HCT116 (cell line): Measurements from ENCODE around the gene YWHAQ. TPM values are rescaled to one million over a fixed set of nuclear protein-coding genes. Genes with fewer than 3 reads are reported as not detected.

ENCODE experiments used
- ATAC-seq: fragments of 200-7000 bp; cut with Tn5 transposase; 2 replicates; pipeline ENCODE4 v1.9.1; 2020; ENCODE audit warnings: mild to moderate bottlenecking, moderate library complexity
- BruUV-seq: library from RNA; stranded (reverse); fragments of 400-500 nt; replicated peaks from 2 replicates; lab custom pipeline; 2021; lab: Mats Ljungman, UMichigan
- CTCF ChIA-PET: fragments of 300-600 bp; sonication (Branson Sonifier 250); formaldehyde crosslinking; loops from one replicate; lab custom pipeline; 2021; ENCODE audit warnings: antibody characterized with exemption; lab: Charles Lee
- POLR2A ChIA-PET: fragments of 300-600, 350-600 bp; sonication (Branson Sonifier 250); formaldehyde crosslinking; loops from one replicate; lab custom pipeline; 2021; ENCODE audit warnings: antibody characterized with exemption; lab: Charles Lee
- RAD21 ChIA-PET, 2 experiments: fragments of 300-600 bp; sonication (Branson Sonifier 250); formaldehyde crosslinking; loops; one replicate each; lab custom pipeline; 2023; ENCODE audit warnings: low total read pairs in 2 of 2; ENCODE audit not compliant: uncharacterized antibody in 2 of 2, unreplicated experiment in 2 of 2, low non-redundant PET in 1 of 2; lab: Charles Lee
- DNase-seq: peaks from one replicate; pipeline ENCODE4 v3.0.0-alpha.2; 2010; ENCODE audit warnings: low read depth, low spot score
- H2AFZ ChIP-seq: fragments of 200-600 bp; shearing (Covaris generic), sonication (generic); 2 replicates; pipeline ENCODE4 v1.6.1; 2017; ENCODE audit warnings: low read depth, mixed run types, mixed read lengths, antibody characterized with exemption, low read length; ENCODE audit not compliant: poor library complexity, severe bottlenecking
- H3K27ac ChIP-seq: 2 replicates; pipeline ENCODE4 v1.5.1; 2012; ENCODE audit warnings: low read depth, low read length
- H3K27me3 ChIP-seq: fragments of 200-600 bp; sonication (generic); 2 replicates; pipeline ENCODE4 v1.6.1; 2016; ENCODE audit warnings: mixed run types, low read length, mixed read lengths; ENCODE audit not compliant: insufficient read depth
- H3K36me3 ChIP-seq, 2 experiments: fragments of 200-500 bp in 1 of 2; fragments of 200-600 bp in 1 of 2; sonication (Bioruptor generic) in 1 of 2; sonication (generic) in 1 of 2; 2 replicates each; pipeline versions ENCODE4 v1.5.1 to v1.6.1; 2014 to 2016; ENCODE audit warnings: low read length in 2 of 2, inconsistent platforms in 1 of 2, mixed read lengths in 1 of 2, mixed run types in 1 of 2; ENCODE audit not compliant: insufficient read depth in 2 of 2, control insufficient read depth in 1 of 2
- H3K4me1 ChIP-seq, 2 experiments: fragments of 200-600 bp in 1 of 2; sonication (generic) in 1 of 2; 2 replicates each; pipeline versions ENCODE4 v1.5.1 to v1.6.1; 2012 to 2017; ENCODE audit warnings: low read length in 2 of 2, inconsistent platforms in 1 of 2, mild to moderate bottlenecking in 1 of 2, mixed read lengths in 1 of 2, mixed run types in 1 of 2, moderate library complexity in 1 of 2; ENCODE audit not compliant: insufficient read depth in 2 of 2, control insufficient read depth in 1 of 2
- H3K4me2 ChIP-seq: fragments of 200-600 bp; sonication (generic); 2 replicates; pipeline ENCODE4 v1.6.1; 2017; ENCODE audit warnings: mixed run types, low read length, mixed read lengths
- H3K4me3 ChIP-seq, 2 experiments: fragments of 200-600 bp in 1 of 2; sonication (generic) in 1 of 2; replicated peaks in 1 of 2; 2 replicates each; pipeline ENCODE4 v1.5.1; 2011 to 2016; ENCODE audit warnings: low read length in 2 of 2, control low read depth in 1 of 2, low read depth in 1 of 2, mild to moderate bottlenecking in 1 of 2, mixed read lengths in 1 of 2, mixed run types in 1 of 2
- H3K79me2 ChIP-seq: fragments of 200-600 bp; sonication (generic); 2 replicates; pipeline ENCODE4 v1.6.1; 2017; ENCODE audit warnings: mild to moderate bottlenecking, mixed run types, low read length, moderate library complexity, mixed read lengths; ENCODE audit not compliant: insufficient read depth
- H3K9ac ChIP-seq: fragments of 200-600 bp; sonication (generic); 2 replicates; pipeline ENCODE4 v1.6.1; 2016; ENCODE audit warnings: low read length, mixed read lengths
- H3K9me2 ChIP-seq: fragments of 200-600 bp; sonication (generic), shearing (Covaris generic); 2 replicates; pipeline ENCODE4 v1.6.1; 2017; ENCODE audit warnings: mixed run types, mild to moderate bottlenecking, moderate library complexity; ENCODE audit not compliant: insufficient read depth
- H3K9me3 ChIP-seq, 2 experiments: fragments of 200-500 bp in 1 of 2; fragments of 200-600 bp in 1 of 2; sonication (Bioruptor generic) in 1 of 2; sonication (generic) in 1 of 2; 2 replicates each; pipeline ENCODE4 v1.6.1; 2014 to 2017; ENCODE audit warnings: low read length in 2 of 2, mixed read lengths in 2 of 2, inconsistent platforms in 1 of 2, low read depth in 1 of 2, mild to moderate bottlenecking in 1 of 2, mixed run types in 1 of 2, moderate library complexity in 1 of 2; ENCODE audit not compliant: control insufficient read depth in 1 of 2, insufficient read depth in 1 of 2
- H4K20me1 ChIP-seq: fragments of 200-600 bp; sonication (generic), shearing (Covaris generic); 2 replicates; pipeline ENCODE4 v1.6.1; 2017; ENCODE audit warnings: mixed run types, mild to moderate bottlenecking, moderate library complexity; ENCODE audit not compliant: insufficient read depth
- CBX3 ChIP-seq: IDR thresholded peaks from 2 replicates; pipeline ENCODE4 v1.6.1; 2012; ENCODE audit warnings: low read depth
- CEBPB ChIP-seq: IDR thresholded peaks from 2 replicates; pipeline ENCODE4 v1.6.1; 2012; ENCODE audit warnings: low read depth
- EZH2phosphoT487 ChIP-seq: fragments of 200-600 bp; IDR thresholded peaks from 2 replicates; pipeline ENCODE4 v1.6.1; 2018; ENCODE audit warnings: antibody characterized with exemption, borderline replicate concordance
- FOSL1 ChIP-seq: IDR thresholded peaks from 2 replicates; pipeline ENCODE4 v1.6.1; 2012; ENCODE audit warnings: low read depth
- JUND ChIP-seq: IDR thresholded peaks from 2 replicates; pipeline ENCODE4 v1.6.1; 2012
- MAX ChIP-seq: IDR thresholded peaks from 2 replicates; pipeline ENCODE4 v1.6.1; 2012
- POLR2A ChIP-seq: IDR thresholded peaks from 2 replicates; pipeline ENCODE4 v1.7.0; 2011; ENCODE audit warnings: borderline replicate concordance; ENCODE audit not compliant: insufficient read depth, insufficient read length; ENCODE audit errors: extremely low read depth
- POLR2AphosphoS5 ChIP-seq: IDR thresholded peaks from 2 replicates; pipeline ENCODE4 v1.6.1; 2011; ENCODE audit warnings: mild to moderate bottlenecking, low read depth, low read length, moderate library complexity
- RAD21 ChIP-seq: IDR thresholded peaks from 2 replicates; pipeline ENCODE4 v1.6.1; 2012; ENCODE audit warnings: low read depth, mild to moderate bottlenecking
- REST ChIP-seq: IDR thresholded peaks from 2 replicates; pipeline ENCODE4 v1.6.1; 2012; ENCODE audit warnings: low read depth
- SIN3A ChIP-seq: IDR thresholded peaks from 2 replicates; pipeline ENCODE4 v1.6.1; 2012; ENCODE audit warnings: low read depth
- SP1 ChIP-seq: IDR thresholded peaks from 2 replicates; pipeline ENCODE4 v1.6.1; 2012; ENCODE audit warnings: low read depth
- SRF ChIP-seq: IDR thresholded peaks from 2 replicates; pipeline ENCODE4 v1.6.1; 2012; ENCODE audit warnings: low read depth
- YY1 ChIP-seq: IDR thresholded peaks from 2 replicates; pipeline ENCODE4 v1.6.1; 2011; ENCODE audit warnings: low read length, low read depth, moderate library complexity, mild to moderate bottlenecking; ENCODE audit not compliant: insufficient replicate concordance; ENCODE audit errors: extremely low read depth
- ZFX ChIP-seq: fragments of 450-650 bp; IDR thresholded peaks from 2 replicates; pipeline ENCODE4 v1.6.1; 2017
- ZNF274 ChIP-seq: fragments of 200-500 bp; sonication (Bioruptor generic); IDR thresholded peaks from 2 replicates; pipeline ENCODE4 v1.6.1; 2014; ENCODE audit warnings: mild to moderate bottlenecking, low read depth, low read length, inconsistent platforms
- intact Hi-C: fragments of 100-400 bp; cut with micrococcal nuclease; formaldehyde crosslinking; loops from 2 replicates; pipeline ENCODE4 v1.10.0; 2022
- total RNA-seq: library from RNA; stranded (reverse); gene quantifications from one replicate; pipeline ENCODE4 v1.2.1, GENCODE V29; 2021; ENCODE audit not compliant: unreplicated experiment

YWHAQ gene
- total RNA-seq, 1 experiment from 2014 or later, result 365 TPM

GRCh38 chr2:9653485-9654271 is 22.9 kb upstream of the YWHAQ start:
- Histone ChIP-seq H3K9me3 (no peaks in the 10 kb centered on the region), H3K27me3 (peaks cover 3% of the 10 kb centered on the region; the same call in 1 of the 2 replicates), H3K9ac (no peak overlapping the region), H3K36me3 (no peaks in the 10 kb centered on the region), H4K20me1 (no peaks in the 10 kb centered on the region), H3K4me2 (no peak overlapping the region), H3K9me2 (no peaks in the 10 kb centered on the region), H3K79me2 (no peaks in the 10 kb centered on the region), H2AFZ (no peak overlapping the region), H3K4me1 (peaks cover 0 to 14% of the 10 kb centered on the region in 2 experiments; a peak in 1 of 4 replicates), H3K4me3 (no peak overlapping the region), H3K27ac (no peak overlapping the region)
- POLR2A ChIA-PET, result no interaction called here
- RAD21 ChIA-PET, result no interaction called here
- CTCF ChIA-PET, result no interaction called here
- BruUV-seq, result no TSS peak
- DNase-seq (no peak), ATAC-seq (no peak)
- intact Hi-C loops, result no loop called here
- no peak for TF ChIP-seq ZFX
- TF ChIP-seq SRF, result no peak
- TF ChIP-seq JUND, result no peak
- TF ChIP-seq POLR2A, result no peak
- no peak for TF ChIP-seq FOSL1
- TF ChIP-seq EZH2phosphoT487, result no peak
- no peak for TF ChIP-seq POLR2AphosphoS5

- Histone ChIP-seq H3K27me3 (peaks cover 3% of the 10 kb centered on the region; the same call in 1 of the 2 replicates), H3K4me2 (no peak overlapping the region), H4K20me1 (no peaks in the 10 kb centered on the region), H3K9me3 (no peaks in the 10 kb centered on the region), H3K36me3 (no peaks in the 10 kb centered on the region), H3K4me1 (peaks cover 0 to 14% of the 10 kb centered on the region in 2 experiments; a peak in 1 of 4 replicates), H3K27ac (no peak overlapping the region), H3K79me2 (no peaks in the 10 kb centered on the region), H3K4me3 (no peak overlapping the region), H2AFZ (no peak overlapping the region), H3K9ac (no peak overlapping the region), H3K9me2 (no peaks in the 10 kb centered on the region)
- ATAC-seq (no peak), DNase-seq (no peak)
- ChIA-PET POLR2A (no interaction called here), CTCF (no interaction called here), RAD21 (no interaction called here)
- no TSS peak for BruUV-seq
- intact Hi-C loops, result no loop called here
- no peak for TF ChIP-seq SRF
- TF ChIP-seq REST, result no peak
- no peak for TF ChIP-seq CEBPB
- TF ChIP-seq RAD21, result no peak
- no peak for TF ChIP-seq CBX3
- TF ChIP-seq SP1, result no peak
- TF ChIP-seq YY1, result no peak
- TF ChIP-seq ZNF274, result no peak
- no peak for TF ChIP-seq MAX
- no peak for TF ChIP-seq POLR2AphosphoS5
- no peak for TF ChIP-seq JUND
- TF ChIP-seq SIN3A, result no peak
- TF ChIP-seq POLR2A, result no peak
- TF ChIP-seq EZH2phosphoT487, result no peak
- no peak for TF ChIP-seq ZFX
Measured at GRCh38 chr2:9652898-9653479, 22.2 kb upstream of the YWHAQ start.
